ENCODE data around the gene MEIOB.
"Not testable (repeated sequence)": the region's sequence is repeated elsewhere in the genome, so short reads cannot be mapped to it uniquely, and the experiment has no call there.

The MEIOB gene

DNA sequence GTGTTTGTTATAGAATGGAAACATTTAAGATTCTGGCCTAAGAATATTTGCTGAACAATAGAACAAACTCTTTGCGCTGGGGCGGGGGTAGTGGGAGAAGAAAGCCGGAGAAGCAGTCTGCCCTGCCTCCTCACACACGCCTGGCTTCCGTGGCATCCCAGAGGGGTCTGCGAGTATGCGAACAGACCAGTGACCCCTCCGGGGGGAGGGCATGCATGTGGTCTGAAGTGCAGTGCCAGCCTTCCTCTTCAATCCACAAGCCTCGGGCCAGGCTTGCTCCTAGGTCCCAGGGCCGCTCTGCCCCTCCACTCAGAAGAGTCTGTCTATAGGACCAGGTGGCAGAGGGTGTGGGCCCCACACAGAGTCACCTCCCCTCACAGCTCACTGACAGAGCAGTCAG lies 64.3 kb downstream of the MEIOB start:
- no peak for DNase-seq

DNA sequence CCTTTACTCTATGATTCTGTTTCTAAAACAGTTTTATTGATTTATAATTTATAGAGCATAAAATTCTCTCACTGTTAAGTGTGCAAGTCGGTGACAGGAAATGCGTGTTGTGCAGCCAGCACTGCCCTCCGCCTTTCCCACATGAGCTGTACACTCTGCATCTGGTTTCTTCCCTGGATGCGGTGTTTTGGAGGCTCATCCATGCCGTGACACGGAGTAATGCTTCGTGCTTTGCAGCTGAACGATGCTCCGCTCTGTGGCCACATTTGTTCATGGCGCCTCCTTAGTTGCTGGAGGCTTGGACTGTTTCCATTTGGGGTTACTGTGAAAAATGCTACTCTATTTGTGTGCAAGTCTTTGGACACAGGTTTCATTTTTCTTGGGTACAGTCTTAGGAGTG lies 71.3 kb downstream of the MEIOB start:
- DNase-seq: no peak

DNA sequence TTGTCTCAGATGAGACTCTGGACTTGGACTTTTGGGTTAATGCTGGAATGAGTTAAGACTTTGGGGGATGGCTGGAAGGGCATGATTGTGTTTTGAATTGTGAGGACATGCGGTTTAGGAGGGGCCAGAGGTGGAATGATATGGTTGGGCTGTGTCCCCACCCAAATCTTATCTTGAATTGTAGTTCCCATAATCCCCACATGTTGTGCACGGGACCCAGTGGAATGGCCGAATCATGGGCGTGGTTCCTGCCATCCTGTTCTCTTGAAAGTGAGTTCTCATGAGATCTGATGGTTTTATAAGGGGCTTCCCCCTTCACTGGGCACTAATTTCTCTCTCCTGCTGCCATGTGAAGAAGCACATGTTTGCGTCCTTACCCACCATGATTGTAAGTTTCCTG lies 72.7 kb downstream of the MEIOB start:
- not testable (repeated sequence) for DNase-seq

DNA sequence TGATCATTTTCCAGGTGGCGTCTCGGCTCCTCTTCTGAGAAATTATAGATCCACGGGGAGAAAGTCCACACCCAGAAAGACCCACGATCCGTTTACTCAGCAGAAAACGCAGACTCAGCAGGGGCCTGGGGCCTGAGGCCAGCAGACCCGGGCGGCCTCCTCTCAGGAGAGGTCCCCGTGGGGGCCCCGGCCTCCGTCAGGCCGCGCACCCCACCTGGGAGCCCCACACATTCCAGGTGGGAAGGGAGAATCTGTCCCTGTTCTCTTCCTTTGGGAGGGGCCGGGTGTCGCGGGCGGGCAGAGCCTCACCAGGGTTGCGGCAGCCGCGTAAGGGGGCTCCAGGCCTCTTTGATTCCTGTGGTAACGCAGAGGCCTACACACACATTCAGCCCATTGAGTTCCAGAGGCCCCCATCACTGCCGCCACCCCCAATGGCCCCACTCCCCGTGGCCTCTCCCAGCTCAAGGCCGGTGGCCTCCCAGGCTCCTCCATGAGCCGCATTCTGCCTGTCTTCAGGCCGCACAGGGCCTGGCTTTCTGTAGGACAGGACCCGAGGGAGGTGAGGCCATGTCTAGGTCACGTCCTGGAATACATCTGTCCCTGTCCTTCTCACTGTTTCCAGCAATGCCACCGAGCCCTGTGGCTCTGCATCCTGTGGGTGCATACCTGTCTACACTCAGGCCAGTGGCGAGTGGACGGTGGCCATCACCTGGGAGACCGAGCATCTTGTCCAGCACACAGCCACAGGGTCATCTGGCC lies 76.9 kb downstream of the MEIOB start:
- DNase-seq: no peak

DNA sequence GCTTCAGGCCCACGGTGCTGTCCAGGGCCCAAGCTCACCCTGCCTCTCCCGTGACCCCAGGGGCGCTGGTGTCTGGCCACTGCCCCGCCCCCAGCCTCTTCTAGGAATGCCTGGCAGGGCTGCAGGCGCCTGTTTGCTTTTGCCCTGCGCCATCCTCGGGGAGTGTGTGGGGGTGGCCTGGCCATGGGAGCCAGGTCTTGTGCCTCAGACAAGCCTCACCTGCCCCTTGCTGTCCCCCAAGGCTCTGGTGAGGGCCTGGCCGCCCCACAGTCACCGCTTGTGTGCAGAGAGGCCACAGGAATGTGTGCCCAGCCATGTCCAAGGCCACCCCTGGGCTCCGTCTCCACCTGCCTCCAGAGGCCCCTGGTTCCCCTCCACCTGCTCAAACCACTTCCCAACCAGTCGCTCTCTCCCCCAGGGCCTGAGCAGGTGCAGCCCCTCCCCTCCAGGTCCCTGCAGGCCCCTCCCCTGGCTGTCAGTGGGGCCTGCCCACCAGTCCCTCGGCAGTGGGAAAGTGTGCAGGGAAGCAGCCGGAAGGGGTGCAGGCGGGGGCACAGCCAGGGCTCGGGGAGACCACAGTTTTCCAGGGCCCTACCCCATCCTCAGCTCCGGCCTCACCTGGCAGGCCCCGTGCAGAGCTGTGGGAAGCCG lies 77.6 kb downstream of the MEIOB start:
- DNase-seq: no peak

DNA sequence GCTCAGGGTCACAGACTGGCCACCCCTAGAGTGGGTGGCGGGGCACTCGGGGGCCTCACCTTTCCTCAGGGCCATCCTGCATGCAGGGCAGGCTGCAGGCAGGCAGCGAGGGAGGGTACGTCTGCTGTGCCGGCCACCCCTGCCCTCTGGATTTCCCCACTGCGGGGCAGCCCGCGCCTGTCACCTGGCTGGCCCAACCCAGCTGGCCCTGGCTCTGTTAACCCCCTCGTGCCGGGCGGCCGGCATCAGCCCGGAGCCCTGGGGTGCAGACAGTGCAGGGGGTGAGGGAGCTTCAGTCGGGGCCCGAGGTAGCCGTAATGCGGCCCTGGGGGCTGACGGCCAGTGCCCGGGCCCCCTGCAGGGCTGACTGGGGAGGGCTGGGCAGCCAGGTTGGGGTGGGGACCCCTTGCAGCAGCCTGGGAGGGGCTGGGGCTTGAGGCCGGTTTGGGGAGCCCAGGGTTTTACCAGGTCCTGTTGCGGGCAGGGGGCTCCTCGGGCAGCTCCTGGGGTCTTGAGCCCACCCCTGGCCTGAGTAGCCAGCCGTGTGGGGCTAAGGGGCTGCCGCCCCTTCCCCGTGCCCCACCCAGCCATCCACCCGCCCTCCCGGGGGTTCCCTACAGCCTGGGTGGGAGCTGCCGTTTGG lies 78.3 kb downstream of the MEIOB start, which contains the start of gene IGFALS:
Gene IGFALS, minus strand, starts transcription at position 128 of the 643 bp plus-strand sequence. Its CDS starts 53 bp downstream, at position 75.
- DNase-seq: no peak

DNA sequence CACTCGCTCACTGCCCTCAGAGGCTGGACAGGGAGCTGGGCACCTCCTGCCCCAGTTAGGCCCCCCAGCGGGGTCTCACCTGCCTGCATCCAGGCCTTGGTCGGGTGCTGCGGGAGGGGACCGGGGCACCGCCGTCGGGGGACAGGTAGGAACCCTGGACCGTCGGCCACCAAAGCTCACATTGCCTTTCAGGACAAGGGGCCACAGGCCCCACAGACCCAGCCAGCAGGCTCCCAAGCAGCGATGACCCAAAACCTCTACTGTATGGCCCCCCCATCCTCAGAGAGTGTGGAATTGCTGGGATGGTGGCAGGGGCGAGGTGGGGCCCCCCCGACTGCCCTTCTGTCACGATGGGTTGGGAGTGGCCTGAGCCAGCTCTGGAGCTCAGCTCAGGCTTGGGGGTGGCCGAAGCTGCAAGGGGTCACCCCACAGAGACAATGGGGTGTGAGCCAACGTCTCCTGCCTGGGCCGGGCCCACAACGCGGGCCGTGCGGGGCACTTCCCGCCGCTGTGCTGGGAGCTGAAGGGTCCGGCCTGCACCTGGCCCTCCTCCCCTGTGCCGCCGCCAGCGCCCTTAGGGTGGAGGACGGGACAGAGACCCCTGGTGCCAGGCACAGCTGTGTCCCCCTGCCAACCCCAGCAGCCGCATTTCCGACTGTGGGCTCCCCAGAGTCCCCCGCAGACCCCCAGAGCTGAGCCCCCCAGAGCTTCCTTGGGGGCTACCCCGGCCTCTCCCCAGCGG lies 79.0 kb downstream of the MEIOB start:
- no peak for DNase-seq

DNA sequence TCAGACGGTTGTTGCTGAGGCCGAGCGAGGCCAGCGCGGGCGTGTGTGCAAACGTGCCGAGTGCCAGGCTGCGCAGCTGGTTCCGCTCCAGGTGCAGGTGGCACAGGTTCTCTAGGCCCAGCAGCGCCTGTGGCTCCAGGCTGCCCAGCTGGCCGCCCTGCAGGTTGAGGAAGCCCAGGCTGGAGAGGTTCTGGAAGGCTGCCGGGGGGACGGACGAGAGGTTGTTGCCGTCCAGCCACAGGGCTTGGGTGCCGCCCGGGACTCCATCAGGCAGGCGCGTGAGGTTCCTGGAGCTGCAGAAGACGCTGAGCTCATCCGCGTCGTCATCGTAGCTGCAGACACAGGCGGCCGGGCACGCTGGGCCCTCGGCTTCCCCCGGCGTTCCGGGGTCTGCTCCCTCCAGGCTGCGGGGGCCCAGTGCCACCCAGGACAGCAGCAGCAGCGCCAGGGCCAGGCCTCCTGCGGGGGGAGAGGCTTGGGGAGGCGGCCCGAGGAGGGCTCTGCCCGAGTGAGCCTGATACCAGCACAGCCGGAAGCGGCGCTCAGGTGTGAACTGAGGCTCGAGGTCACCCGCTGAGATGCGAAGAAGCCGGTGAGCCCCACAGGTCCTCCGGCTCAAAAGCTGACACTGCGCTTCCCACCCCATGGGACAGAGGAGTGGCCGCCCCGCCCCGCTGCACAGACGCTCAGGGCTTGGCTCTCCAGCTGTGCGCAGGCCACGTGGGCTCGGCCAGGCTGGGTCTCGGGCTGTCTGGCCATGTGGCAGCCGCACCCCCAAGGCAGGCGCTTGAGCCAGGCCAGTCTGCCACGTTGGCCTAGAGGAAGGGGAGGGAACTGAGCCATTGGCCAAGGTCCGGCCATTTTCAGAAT lies 79.8 kb downstream of the MEIOB start:
- no peak for DNase-seq

DNA sequence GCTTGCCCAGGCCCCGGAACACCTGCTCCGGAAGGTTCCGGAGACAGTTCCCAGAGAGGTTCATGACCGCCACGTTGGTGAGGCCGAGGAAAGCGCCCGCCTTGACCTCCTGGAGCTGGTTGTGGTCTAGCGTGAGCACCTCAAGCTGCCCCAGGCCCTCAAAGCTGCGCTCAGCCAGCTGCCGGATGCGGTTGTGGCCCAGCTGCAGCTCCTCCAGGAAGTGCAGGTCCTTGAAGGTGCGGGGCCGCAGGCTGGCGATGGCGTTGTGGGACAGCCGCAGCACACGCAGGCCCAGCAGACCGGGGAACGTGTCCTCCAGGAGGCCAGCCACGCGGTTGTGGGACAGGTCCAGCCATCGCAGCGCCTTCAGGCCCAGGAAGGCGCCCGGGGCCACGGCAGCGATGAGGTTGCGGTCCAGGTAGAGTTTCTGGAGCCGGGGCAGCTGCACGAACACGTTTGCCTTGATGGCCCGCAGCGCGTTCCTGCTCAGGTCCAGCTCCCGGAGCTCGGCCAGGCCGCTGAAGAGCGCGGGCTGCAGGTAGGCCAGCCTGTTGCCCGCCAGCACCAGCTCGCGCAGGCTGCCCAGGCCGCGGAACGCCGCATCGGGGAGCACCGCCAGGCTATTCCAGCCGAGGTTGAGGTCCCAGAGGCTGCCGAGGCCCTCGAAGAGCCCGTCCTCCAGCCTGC lies 80.6 kb downstream of the MEIOB start:
- no peak for DNase-seq

DNA sequence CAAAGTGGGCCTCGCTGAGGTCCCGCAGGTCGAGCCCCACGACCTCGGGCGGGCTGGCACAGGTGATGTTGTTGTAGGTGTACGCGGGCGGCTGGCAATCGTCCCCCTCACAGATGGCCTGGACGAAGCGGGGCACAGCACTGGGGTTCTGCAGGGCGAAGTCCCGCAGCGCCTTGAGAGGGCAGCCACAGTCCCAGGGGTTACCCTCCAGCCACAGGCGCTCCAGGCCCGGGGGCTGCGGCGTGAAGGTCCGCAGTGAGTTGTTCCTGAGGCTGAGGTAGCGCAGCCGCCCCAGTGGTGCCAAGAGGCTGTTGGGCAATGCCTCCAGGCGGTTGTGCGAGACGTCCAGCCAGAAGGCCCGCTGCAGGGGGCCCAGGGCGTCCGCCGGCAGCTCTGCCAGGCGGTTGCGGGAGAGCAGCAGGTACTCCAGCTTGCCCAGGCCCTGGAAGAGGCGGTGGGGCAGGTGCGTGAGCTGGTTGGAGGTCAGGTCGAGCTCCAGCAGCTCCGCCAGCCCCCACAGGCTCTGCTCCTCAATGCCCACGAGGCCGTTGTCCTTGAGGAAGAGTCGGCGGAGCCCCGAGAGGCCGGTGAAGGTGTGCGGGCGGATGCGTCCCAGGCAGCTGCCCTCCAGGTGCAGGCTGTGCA lies 81.2 kb downstream of the MEIOB start:
- DNase-seq: no peak

DNA sequence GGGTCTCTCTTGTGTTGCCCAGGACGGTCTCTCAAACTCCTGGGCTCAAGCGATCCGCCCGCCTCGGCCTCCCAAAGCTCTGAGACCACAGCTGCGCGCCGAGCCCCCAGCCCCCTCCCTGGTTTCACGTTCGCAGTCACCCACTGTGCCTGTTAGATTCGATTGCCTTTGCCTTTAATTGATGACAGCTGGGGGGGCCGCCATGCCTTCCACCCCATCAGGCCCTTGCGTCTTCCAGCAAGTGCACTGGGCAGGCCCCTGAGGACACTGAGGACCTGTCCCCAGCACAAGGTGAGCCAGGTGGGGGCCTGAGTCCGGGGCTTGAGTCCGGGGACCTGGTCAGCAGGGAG lies 81.7 kb downstream of the MEIOB start:
- no peak for DNase-seq

DNA sequence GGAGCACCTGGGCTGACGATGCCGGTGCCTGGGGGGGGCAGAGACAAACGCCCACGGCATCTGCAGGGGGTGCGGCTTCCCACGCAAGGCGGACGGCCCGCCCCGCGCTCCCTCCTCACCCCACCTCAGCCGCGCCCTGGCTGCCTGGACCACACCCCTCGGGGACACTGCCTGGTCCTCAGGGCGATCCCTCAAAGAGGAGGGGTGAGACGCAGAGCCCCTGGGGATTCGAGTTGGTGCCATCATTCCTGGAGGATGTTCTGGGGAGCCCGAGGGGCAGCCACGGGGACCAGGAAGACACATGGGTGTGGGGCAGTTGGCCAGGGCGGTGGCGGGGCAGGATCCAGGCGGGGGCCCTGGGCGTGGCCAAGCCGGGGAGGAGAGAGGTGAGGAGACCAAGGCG lies 82.3 kb downstream of the MEIOB start:
- no peak for DNase-seq

DNA sequence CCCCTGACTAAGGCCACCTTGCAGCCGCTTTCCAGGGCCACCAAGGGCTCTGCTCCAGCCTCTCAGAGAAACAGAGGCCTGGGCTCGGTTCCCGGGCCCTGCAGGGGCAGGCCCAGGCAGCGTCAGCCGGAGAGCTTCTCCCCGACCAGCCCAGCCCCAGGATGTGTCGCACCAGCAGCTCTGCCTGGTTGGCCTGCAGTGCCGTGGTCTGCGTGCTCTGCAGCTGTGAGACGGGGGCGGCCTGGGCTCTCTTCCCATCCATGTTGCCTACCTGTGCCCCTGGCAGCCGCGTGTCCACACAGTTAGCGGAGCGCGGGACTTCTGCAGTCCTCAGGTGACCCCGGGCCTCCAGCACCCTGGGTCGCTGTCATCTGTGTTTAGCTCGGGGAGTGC lies 83.3 kb downstream of the MEIOB start:
- DNase-seq: no peak

DNA sequence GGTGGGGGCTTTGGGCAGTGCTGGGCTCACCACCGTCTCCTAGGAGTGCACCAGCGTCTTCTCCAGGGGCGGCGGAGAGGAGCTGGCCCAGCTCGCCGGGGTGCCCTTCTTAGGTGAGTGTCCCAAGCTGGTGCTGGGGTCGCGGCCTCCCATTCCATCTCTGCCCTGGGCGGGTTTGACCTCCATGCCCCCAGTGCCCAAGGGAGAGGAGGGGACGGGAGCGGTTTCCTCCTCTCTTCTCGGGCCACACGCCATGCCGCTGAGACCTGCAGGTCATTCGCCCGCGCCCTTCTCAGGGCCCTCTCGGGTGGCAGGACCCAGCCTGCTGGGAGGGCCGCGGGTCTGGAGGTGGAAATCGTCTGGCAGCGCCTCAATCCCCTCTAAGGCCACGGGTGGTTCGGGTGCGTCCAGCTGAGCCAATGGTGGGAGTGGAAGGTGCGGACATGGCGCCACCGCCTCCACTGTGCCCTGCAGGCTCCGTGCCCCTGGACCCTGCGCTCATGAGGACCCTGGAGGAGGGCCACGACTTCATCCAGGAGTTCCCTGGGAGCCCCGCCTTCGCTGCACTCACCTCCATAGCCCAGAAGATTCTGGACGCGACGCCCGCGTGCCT lies 83.8 kb downstream of the MEIOB start:
- DNase-seq: no peak

DNA sequence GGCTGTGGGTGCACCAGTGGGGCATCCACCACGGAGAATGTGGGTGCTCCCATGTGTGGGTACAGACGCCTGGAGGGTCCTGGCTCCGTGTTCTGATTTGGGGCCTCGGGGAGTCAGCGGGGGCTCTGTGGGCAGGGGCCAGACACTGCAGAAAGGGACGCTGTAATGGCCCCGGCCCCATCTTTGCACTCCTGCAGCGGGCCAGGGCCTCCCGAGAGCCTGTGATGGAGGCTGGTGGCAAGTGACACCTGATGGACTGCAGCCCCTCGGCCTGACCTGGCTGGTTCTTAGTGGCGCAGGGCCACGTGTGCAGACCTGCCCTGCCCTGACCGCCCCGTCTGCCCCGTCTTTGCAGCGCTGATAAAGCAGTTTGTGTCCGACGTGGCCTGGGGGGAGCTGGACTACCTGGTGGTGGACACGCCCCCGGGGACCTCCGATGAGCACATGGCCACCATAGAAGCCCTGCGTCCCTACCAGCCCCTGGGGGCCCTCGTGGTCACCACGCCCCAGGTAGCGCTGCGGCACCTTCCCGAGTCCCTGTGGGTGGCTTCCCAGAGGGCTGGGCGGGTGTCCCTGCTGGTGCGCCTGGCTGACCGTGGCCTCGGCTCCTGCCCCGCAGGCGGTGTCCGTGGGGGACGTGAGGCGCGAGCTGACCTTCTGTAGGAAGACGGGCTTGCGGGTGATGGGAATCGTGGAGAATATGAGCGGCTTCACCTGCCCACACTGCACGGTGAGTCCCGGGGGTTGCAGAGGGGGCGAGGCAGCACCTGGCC lies 84.5 kb downstream of the MEIOB start:
- no peak for DNase-seq

DNA sequence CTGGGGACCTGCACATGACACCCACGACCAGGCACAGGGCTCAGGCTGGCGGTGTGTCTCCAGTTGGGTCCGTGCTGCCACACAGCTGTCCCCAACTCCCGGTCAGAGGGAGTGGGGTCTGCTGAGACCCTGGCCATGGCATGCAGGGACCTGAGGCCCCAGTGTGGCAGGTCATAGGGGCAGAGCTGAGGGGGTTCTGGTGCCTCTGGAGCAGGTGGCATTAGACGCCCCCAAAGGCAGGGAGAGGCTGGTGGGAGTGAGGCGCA lies 85.0 kb downstream of the MEIOB start:
- DNase-seq: no peak

DNA sequence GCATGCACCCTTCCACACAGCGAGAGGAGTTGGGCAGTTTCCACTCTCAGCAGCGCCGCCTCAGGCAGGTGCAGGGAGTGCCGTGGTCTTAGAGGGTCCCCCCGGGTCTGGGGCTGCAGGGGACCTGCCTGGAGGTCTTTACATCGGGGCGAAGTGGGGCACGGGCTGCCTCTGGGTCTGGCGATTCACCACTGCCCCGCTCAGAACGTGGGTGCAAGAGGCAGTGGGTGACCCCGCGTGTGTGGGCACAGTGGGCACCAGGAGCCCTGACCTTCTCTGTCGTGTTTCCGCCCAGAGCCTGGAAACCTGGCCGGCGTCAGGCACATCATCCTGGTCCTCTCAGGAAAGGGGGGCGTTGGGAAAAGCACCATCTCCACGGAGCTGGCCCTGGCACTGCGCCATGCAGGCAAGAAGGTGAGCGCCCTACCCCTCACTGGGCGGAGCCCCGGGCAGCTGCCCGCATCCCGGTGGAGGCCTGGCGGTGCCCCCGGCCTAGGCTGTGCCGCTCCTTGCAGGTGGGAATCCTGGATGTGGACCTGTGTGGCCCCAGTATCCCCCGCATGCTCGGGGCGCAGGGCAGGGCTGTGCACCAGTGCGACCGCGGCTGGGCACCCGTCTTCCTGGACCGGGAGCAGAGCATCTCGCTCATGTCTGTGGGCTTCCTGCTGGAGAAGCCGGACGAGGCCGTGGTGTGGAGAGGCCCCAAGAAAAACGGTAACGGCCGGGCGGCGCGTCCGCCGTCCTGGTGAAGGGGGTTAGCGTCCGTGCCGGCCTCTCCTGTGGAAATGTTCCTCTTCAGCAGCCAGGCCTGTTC lies 85.5 kb downstream of the MEIOB start:
- no peak for DNase-seq

DNA sequence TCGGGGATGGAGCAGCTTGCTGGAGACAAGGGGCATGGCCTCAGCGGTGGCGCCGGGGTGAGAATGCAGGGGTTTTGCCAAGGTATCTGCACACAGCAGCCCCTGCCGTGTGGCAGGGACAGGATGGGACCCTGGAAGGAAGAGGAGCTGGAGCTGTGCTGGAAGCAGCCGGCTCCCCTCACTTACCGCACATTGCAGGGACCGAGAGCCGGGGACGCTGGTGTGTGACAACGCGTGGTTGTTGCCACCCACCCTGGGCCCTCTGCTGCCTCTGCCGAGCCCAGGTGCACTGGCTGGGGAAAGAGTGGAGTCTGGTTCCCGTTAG lies 86.2 kb downstream of the MEIOB start:
- no peak for DNase-seq

DNA sequence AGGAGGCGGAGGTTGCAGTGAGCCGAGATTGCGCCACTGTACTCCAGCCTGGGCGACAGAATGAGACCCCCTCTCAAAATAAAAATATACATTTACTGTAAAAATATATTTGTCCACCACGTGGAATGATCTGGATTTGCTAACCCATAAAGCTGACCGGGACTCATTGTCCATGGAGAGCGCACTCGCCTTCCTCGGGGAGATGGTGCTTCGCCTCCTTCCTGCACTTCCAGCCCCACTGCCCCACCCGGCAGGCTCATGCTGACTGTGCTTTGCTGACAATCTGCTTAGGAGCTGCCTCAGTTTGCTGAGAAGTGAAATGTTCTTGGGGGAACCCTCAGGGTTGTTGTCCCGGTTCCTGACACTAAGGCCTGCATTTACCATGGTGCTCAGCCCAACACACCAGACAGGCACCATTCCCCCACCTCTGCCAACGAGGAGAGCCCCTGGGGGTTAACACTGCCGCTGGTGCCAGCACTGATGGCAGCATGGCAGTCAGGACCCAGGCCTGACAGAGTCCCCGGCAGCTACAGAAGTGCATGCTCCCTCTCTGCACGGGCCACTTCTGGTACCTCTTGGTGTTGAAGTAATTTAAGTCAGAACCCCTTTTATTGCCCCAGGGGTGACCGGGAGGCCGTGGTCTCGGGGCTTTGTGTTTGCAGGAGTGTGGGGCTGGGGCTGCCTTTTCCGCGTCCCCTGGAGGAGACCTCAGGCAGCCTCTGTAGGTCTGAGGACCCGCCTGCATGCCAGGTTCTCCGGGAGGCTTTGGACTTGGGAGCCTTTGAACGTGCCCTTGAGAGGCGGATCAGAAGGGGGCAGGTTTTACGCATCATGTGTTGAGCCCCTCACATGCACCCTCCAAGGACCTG lies 86.8 kb downstream of the MEIOB start:
- no peak for DNase-seq
